Measurements from ENCODE around the gene AGBL5.

Gene AGBL5

DNA sequence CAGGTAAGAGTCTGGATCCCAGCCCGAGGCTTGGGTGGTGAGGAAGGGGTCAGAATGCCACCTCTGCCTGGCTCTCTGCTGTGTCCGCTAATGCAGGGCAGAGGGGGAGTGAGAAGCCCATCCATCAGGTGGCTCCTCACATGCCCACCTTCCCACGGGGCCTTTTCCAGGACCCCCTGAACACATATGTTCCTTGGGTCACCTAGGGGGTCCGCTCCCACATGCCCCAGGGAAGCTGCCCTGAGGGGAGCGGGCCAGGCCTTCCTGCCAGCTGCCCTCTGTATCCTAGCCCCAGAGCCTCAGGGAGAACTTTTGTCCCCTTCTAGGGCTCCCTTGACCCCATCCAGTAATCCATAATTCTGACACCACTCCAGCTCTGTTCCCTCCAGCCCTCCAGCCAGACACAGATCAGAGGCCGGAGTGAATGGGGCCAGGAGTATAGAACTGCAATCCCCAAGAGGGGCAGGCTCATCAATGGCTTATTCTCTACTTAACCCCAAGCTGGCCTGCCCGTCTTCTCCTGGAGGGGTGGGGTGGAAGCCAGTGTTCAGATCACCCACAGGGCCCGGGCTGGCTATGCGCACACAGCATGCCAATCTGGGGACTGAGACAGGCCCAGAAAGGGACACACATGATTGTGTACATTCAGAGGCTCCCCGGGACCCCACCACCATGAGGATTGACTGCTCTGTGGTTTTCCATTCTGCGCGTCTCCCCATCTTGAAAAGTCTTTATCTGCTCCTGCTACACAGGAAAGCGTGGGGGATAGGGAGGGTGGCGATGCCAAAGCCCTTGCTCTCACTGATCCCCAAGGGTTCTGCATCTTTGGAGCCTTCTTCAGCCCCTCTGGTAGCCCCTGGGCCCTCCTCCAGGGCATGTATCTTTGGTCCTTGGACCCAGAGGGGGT, 28.0 kb downstream of the AGBL5 start:
- DNase-seq, result no peak

DNA sequence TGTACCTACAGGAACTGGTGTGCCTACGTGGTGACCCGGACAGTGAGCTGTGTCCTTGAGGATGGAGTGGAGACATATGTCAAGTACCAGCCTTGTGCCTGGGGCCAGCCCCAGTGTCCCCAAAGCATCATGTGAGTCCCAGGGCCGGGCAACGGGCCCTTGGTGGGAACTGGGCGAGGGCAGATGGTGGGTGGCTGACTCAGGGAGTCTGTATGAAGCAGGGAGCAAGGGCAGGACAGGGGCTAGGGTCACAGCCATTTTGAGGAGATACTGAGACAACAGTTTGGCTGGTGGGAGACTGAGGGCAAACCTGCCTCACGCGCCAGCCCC, 28.6 kb downstream of the AGBL5 start:
- DNase-seq, result no peak

GRCh38 chr2:27080603-27080936, 29.1 kb downstream of the AGBL5 start:
- DNase-seq, result no peak

- peak; percentile 20 for DNase-seq
Observed at GRCh38 chr2:27081984-27082772, 30.7 kb downstream of the AGBL5 start.

DNA sequence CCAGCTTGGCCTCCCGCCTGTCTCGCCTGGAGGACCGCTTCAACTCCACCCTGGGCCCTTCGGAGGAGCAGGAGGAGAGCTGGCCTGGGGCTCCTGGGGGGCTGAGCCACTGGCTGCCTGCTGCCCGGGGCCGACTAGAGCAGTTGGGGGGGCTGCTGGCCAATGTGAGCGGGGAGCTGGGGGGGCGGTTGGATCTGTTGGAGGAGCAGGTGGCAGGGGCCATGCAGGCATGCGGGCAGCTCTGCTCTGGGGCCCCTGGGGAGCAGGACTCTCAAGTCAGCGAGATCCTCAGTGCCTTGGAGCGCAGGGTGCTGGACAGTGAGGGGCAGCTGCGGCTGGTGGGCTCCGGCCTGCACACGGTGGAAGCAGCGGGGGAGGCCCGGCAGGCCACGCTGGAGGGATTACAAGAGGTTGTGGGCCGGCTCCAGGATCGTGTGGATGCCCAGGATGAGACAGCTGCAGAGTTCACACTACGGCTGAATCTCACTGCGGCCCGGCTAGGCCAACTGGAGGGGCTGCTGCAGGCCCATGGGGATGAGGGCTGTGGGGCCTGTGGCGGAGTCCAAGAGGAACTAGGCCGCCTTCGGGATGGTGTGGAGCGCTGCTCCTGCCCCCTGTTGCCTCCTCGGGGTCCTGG, 31.4 kb downstream of the AGBL5 start:
- peak; percentile 55 for DNase-seq

GRCh38 chr2:27083410-27084296, 32.2 kb downstream of the AGBL5 start:
- DNase-seq, result peak; percentile 20

- no peak for DNase-seq
Observed at GRCh38 chr2:27084297-27085061, 33.0 kb downstream of the AGBL5 start.

GRCh38 chr2:27085062-27085672, 33.7 kb downstream of the AGBL5 start:
- no peak for DNase-seq

DNA sequence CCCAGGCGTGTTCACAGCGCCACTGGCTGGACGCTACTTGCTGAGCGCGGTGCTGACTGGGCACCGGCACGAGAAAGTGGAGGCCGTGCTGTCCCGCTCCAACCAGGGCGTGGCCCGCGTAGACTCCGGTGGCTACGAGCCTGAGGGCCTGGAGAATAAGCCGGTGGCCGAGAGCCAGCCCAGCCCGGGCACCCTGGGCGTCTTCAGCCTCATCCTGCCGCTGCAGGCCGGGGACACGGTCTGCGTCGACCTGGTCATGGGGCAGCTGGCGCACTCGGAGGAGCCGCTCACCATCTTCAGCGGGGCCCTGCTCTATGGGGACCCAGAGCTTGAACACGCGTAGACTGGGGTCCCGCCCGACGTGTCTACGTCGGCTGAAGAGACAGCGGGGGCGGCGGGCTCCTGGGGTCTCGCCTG, 34.2 kb downstream of the AGBL5 start:
- peak; percentile 78 for DNase-seq

GRCh38 chr2:27086090-27086723, 34.7 kb downstream of the AGBL5 start:
- DNase-seq, result peak; percentile 97

- DNase-seq, result peak; percentile 63
Observed at GRCh38 chr2:27086724-27087593, 35.5 kb downstream of the AGBL5 start, which contains the start of gene KHK. KHK (plus strand) TSS chr2:27086772; CDS start chr2:27087260, 488 bp downstream.

DNA sequence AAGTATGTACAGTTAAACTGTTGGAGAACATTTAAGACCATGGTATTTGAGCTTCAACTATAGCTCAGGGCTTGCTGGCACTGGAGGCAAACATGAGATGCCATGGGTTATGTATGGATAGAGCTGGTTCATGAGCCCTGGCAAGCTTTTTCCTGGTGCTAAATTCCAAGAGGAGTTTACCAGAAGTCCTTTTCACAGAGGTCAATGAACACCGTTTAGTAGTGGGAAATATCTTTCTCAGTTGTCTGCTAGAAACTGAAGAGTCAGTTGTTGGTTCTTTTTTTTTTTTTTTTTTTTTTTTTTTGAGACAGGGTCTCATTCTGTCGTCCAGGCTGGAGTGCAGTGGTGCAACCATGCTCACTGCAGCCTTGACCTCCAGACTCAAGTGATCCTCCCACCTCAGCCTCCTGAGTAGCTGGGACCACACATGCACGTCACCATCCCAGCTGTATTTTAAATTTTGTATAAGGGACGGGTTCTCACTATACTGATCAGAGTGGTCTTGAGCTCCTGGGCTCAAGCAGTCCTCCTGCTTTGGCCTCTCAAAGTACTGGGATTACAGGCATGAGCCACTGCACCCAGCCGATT, 36.4 kb downstream of the AGBL5 start:
- no peak for DNase-seq

DNA sequence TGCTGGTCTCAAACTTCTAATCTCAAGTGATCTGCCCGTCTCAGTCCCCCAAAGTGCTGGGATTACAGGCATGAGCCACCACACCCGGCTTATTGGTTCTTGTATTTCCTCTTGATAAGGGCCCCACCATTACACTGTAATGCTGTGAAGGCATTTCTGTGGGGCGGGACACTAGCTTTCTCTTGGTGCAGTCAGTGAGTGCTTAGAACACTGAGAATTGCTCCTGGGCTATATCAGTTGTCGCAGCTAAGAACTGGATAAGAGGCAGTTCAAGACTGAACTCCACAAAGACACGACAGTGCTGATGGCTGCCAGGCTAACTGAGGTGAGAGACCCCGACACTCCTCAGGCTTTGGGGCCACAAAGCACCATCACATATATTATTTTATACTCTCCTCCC, 37.2 kb downstream of the AGBL5 start:
- no peak for DNase-seq

DNA sequence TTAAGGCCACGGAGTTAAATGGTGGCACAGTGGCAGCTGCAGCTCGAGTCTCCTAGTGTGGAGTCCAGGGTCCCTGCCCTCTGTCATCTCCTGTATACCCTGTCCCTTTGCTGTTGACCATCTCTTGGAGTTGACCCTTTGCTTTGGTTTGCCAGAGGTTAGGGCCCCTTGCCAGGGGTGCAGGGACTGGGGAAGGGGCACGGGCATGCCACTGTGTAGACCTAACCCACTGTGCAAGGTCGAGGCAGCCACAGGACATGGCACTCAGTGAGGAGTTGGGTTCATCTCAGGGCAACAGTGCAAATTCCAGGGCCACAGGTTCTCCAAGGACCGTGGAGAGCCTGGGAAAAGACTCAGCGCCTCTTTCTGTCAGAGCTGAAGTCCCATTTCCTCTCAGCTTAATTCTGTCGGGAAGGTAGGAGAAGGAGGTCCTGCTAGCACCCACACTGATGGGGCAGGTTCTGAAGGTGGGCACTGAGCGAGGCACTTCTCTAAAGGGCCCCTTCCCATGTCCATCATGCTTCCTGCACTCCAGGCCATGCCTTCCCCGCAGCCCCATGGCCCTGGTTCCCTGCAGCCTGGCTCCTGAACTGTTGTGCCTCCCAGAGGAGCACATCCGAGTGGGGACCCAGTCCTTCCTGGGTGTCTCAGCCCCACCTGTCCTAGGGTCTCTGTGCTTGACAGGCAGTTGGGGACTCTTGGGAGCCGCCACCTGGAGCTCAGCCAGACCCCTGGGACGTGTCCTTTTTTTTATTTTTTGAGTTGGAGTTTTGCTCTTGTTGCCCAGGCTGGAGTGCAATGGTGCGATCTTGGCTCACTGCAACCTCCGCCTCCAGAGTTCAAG, 37.9 kb downstream of the AGBL5 start:
- DNase-seq, result no peak

GRCh38 chr2:27091746-27092695, 40.6 kb downstream of the AGBL5 start:
- no peak for DNase-seq

- DNase-seq, result no peak
Observed at GRCh38 chr2:27092696-27093429, 41.4 kb downstream of the AGBL5 start.
